ENCODE measurements around the gene GUCD1. TPM values are rescaled to one million over a fixed set of nuclear protein-coding genes. Genes with fewer than 3 reads are reported as not detected.

The GUCD1 gene
- total and polyA plus RNA-seq, 5 donors from 2014 or later: 45.1 to 69.6 (median 56.5) TPM

DNA sequence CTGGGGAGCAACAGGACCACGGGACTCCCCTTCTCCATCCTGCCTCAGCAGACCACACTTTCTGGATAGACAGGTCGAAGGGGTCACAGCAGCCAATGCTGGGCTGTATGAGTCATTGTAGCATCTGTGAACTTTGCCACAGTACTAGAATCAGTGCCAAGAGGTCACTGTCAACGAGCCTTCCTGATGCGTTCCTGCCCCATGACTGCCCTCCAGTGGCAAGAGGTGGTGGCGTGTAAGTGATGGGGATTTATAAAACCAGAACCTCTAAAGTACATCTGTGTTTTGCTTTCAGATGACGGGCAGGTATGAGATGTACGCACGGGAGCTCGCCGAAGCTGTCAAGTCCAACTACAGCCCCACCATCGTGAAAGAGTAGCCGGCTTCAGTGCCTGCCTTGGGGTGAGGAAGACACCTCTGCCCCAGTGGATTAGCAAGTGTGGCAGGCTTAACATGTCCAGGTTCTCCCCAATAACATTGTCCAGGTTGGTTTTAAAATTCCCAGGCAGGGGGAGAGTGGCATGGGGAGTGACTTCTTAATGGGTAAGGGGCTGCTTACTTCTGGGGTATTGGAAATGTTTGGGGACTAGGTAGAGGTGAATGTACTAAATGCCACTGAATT, 29.4 kb downstream of the GUCD1 start:
- Mint-ChIP-seq H3K27me3 (no peaks in the 10 kb centered on the region), H3K36me3 (no peaks in the 10 kb centered on the region), H3K27ac (peak overlapping the region in 1 of 3 donors; percentile 81)

DNA sequence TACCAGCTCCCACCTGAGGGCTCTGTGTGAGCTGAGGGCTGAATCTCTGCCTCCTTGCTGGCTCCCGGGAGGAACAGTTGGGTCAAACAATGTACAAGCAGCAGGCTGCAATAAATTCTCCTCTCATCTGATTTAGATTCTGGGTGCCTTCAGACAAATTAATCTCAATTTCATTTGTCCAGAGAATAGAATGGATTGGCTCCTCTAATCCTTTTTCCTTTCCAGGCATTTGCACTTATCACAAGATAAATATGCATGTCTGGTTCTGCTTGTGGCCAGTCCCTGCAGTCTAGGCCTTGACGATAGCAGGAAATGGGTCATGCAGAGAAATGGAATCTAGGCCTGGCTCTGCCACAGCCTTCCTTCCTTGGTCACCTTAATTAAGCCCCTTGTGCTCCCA, 31.1 kb downstream of the GUCD1 start:
- Mint-ChIP-seq H3K4me3 (no peak overlapping the region), H3K27ac (no peak overlapping the region), H3K4me1 (peaks cover 0 to 13% (median 6%) of the 10 kb centered on the region in 4 donors), H3K36me3 (no peaks in the 10 kb centered on the region), H3K9me3 (no peaks in the 10 kb centered on the region), H3K27me3 (no peaks in the 10 kb centered on the region)
- peaks cover 7% of the 10 kb centered on the region for H3K4me1 ChIP-seq (ENCODE audit: control insufficient read depth, insufficient read depth, low read length, poor library complexity, severe bottlenecking)
- ATAC-seq (ENCODE audit: low read depth in 2 of 2) (no peak), DNase-seq (no peak)
- no peak overlapping the region for H3K4me3 ChIP-seq (ENCODE audit: low read depth, low read length)
- no peak overlapping the region for H3K27ac ChIP-seq (ENCODE audit: insufficient read depth, low read length, poor library complexity, severe bottlenecking)
- no peaks in the 10 kb centered on the region for H3K27me3 ChIP-seq (ENCODE audit: control insufficient read depth, insufficient read depth, low read length)
- H3K36me3 ChIP-seq (ENCODE audit: control insufficient read depth, insufficient read depth, low read length): no peaks in the 10 kb centered on the region
- H3K9me3 ChIP-seq (ENCODE audit: control insufficient read depth in 2 of 2, low read length in 2 of 2): no peaks in the 10 kb centered on the region

More for the DNA sequence above, 29.4 kb downstream of the GUCD1 start:
- Mint-ChIP-seq H3K9me3 (no peaks in the 10 kb centered on the region), H3K4me1 (peaks cover 0 to 13% (median 6%) of the 10 kb centered on the region in 4 donors), H3K4me3 (no peak overlapping the region)
- Histone ChIP-seq H3K4me3 (ENCODE audit: low read depth, low read length) (no peak overlapping the region), H3K4me1 (ENCODE audit: control insufficient read depth, insufficient read depth, low read length, poor library complexity, severe bottlenecking) (peaks cover 7% of the 10 kb centered on the region), H3K27me3 (ENCODE audit: control insufficient read depth, insufficient read depth, low read length) (no peaks in the 10 kb centered on the region), H3K36me3 (ENCODE audit: control insufficient read depth, insufficient read depth, low read length) (no peaks in the 10 kb centered on the region), H3K27ac (ENCODE audit: insufficient read depth, low read length, poor library complexity, severe bottlenecking) (no peak overlapping the region), H3K9me3 (ENCODE audit: control insufficient read depth in 2 of 2, low read length in 2 of 2) (no peaks in the 10 kb centered on the region)
- ATAC-seq (ENCODE audit: low read depth in 2 of 2) (peak; percentile 91 to 95), DNase-seq (peak; percentile 57 to 90 (median 73))

DNA sequence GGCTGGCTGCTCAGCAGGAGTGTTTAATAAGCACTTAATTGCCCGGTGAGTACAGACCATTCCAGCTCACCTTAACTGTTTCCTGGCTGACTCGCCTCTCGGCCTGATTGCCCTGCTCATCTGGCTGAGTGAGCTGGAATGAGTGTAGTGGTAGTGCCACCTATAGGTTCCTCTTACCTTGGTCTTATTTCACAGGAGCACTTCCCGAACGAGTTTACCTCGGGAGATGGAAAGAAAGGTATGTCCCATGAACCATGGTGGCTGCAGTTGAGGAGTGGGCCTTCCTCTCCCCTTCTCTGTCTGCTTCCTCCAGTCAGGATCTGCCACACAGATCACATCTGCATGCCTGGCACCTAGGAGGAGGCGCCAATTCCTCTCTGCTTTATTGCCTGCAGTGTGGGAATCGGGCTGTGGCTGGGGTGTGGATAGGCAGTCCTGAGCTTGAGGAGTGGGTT, 33.1 kb downstream of the GUCD1 start:
- H3K4me3 ChIP-seq (ENCODE audit: low read depth, low read length): no peak overlapping the region
- ATAC-seq (ENCODE audit: low read depth in 2 of 2): no peak
- no peaks in the 10 kb centered on the region for H3K9me3 Mint-ChIP-seq
- H3K4me1 Mint-ChIP-seq: peaks cover 0 to 13% (median 6%) of the 10 kb centered on the region in 4 donors
- H3K27ac Mint-ChIP-seq: no peak overlapping the region
- H3K27me3 Mint-ChIP-seq: no peaks in the 10 kb centered on the region
- H3K27ac ChIP-seq (ENCODE audit: insufficient read depth, low read length, poor library complexity, severe bottlenecking): no peak overlapping the region
- H3K36me3 Mint-ChIP-seq: no peaks in the 10 kb centered on the region
- H3K36me3 ChIP-seq (ENCODE audit: control insufficient read depth, insufficient read depth, low read length): no peaks in the 10 kb centered on the region
- H3K27me3 ChIP-seq (ENCODE audit: control insufficient read depth, insufficient read depth, low read length): no peaks in the 10 kb centered on the region
- H3K9me3 ChIP-seq (ENCODE audit: control insufficient read depth in 2 of 2, low read length in 2 of 2): no peaks in the 10 kb centered on the region
- no peak overlapping the region for H3K4me3 Mint-ChIP-seq
- DNase-seq: peak in 2 of 3 donors; percentile 8 to 68
- peaks cover 7% of the 10 kb centered on the region for H3K4me1 ChIP-seq (ENCODE audit: control insufficient read depth, insufficient read depth, low read length, poor library complexity, severe bottlenecking)

DNA sequence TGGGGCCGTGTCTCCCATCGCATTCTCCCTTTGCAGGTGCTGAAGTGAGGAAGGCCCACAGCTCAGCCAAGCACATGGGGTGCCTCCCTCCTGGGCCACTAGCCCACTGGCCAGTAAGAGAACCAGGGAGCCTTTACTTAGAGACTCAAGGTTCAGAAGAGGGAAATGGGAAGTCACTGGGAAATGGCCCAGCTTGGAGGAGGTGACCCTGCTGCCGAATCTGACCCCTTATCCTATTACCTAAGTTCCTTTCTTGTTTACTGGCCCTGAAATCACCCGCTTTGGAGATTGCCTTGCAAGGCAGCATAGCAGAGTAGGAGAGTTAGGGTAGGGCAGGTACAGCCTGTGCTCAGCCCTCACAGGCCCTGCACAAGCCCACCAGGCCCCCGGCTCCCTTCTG, 35.4 kb downstream of the GUCD1 start:
- Mint-ChIP-seq H3K9me3 (no peaks in the 10 kb centered on the region), H3K36me3 (no peaks in the 10 kb centered on the region), H3K4me1 (peaks cover 0 to 7% (median 3%) of the 10 kb centered on the region in 4 donors), H3K27me3 (no peaks in the 10 kb centered on the region), H3K27ac (no peak overlapping the region), H3K4me3 (no peak overlapping the region)
- Histone ChIP-seq H3K36me3 (ENCODE audit: control insufficient read depth, insufficient read depth, low read length) (no peaks in the 10 kb centered on the region), H3K27me3 (ENCODE audit: control insufficient read depth, insufficient read depth, low read length) (no peaks in the 10 kb centered on the region), H3K4me1 (ENCODE audit: control insufficient read depth, insufficient read depth, low read length, poor library complexity, severe bottlenecking) (no peaks in the 10 kb centered on the region), H3K4me3 (ENCODE audit: low read depth, low read length) (no peak overlapping the region), H3K27ac (ENCODE audit: insufficient read depth, low read length, poor library complexity, severe bottlenecking) (no peak overlapping the region), H3K9me3 (ENCODE audit: control insufficient read depth in 2 of 2, low read length in 2 of 2) (no peaks in the 10 kb centered on the region)
- ATAC-seq (ENCODE audit: low read depth in 2 of 2) (no peak), DNase-seq (no peak)

DNA sequence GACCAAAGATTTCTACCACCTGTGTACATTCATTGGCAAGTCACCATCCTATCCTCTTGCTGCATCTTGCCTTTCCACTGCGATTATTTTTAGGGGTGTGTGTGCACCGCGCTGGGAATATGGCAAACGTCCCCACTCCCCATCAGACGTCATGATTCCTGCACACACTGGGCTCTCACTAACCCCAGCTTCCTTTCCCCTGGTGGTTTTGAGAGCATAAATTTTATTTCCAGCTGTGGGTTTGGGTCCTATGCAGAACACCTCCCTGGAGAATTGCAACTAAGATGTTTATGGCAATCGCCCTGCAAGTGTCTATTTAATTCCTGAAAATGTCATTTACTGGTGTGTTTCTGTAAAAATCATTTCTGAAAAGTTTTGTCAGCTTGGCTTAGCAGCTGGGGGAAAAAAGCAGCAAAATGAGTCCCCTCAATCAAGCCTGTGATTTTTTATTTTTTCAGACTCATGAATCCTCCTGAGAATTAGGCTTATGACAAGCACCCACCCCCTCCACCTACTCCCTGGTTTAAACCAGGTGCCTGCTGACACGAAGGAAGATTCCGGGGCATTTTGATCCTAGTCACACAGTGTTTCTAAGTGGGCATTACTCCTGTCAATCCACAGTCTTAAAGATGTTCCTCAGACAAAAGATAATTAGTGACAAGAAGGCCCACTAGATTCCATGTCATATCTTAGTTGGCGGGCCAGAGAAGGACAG, 36.0 kb downstream of the GUCD1 start:
- Histone ChIP-seq H3K27me3 (ENCODE audit: control insufficient read depth, insufficient read depth, low read length) (no peaks in the 10 kb centered on the region), H3K4me1 (ENCODE audit: control insufficient read depth, insufficient read depth, low read length, poor library complexity, severe bottlenecking) (no peaks in the 10 kb centered on the region), H3K27ac (ENCODE audit: insufficient read depth, low read length, poor library complexity, severe bottlenecking) (no peak overlapping the region), H3K4me3 (ENCODE audit: low read depth, low read length) (no peak overlapping the region), H3K9me3 (ENCODE audit: control insufficient read depth in 2 of 2, low read length in 2 of 2) (no peaks in the 10 kb centered on the region), H3K36me3 (ENCODE audit: control insufficient read depth, insufficient read depth, low read length) (no peaks in the 10 kb centered on the region)
- Mint-ChIP-seq H3K27ac (no peak overlapping the region), H3K9me3 (no peaks in the 10 kb centered on the region), H3K4me3 (no peak overlapping the region), H3K36me3 (no peaks in the 10 kb centered on the region), H3K27me3 (no peaks in the 10 kb centered on the region), H3K4me1 (peaks cover 0 to 7% (median 3%) of the 10 kb centered on the region in 4 donors)
- DNase-seq: no peak
- no peak for ATAC-seq (ENCODE audit: low read depth in 2 of 2)

DNA sequence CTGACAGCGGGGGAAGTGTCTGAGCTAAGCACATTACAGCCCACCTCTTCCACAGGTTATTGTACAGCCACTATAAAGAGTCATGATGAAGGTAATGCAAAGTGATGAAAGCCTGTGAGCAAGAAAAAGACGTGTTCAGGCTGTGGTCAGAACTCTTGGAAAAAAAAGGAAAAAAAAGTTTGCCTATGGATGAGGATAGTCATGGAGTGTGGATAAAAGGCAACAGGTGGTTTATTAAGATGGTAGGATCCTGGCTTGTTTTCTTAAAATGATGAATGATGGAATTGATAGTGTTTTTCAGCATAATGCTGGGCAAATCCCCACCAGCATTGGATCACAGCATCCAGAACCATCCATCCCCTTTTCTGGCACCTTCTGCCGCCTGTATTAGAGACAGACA, 36.7 kb downstream of the GUCD1 start:
- Mint-ChIP-seq H3K4me1 (peaks cover 0 to 7% (median 3%) of the 10 kb centered on the region in 4 donors), H3K4me3 (no peak overlapping the region), H3K27ac (peak overlapping the region in 1 of 3 donors; percentile 38), H3K27me3 (no peaks in the 10 kb centered on the region), H3K36me3 (no peaks in the 10 kb centered on the region), H3K9me3 (no peaks in the 10 kb centered on the region)
- ATAC-seq (ENCODE audit: low read depth in 2 of 2): no peak
- Histone ChIP-seq H3K9me3 (ENCODE audit: control insufficient read depth in 2 of 2, low read length in 2 of 2) (no peaks in the 10 kb centered on the region), H3K4me1 (ENCODE audit: control insufficient read depth, insufficient read depth, low read length, poor library complexity, severe bottlenecking) (no peaks in the 10 kb centered on the region), H3K4me3 (ENCODE audit: low read depth, low read length) (no peak overlapping the region), H3K27me3 (ENCODE audit: control insufficient read depth, insufficient read depth, low read length) (no peaks in the 10 kb centered on the region), H3K36me3 (ENCODE audit: control insufficient read depth, insufficient read depth, low read length) (no peaks in the 10 kb centered on the region), H3K27ac (ENCODE audit: insufficient read depth, low read length, poor library complexity, severe bottlenecking) (no peak overlapping the region)
- no peak for DNase-seq

DNA sequence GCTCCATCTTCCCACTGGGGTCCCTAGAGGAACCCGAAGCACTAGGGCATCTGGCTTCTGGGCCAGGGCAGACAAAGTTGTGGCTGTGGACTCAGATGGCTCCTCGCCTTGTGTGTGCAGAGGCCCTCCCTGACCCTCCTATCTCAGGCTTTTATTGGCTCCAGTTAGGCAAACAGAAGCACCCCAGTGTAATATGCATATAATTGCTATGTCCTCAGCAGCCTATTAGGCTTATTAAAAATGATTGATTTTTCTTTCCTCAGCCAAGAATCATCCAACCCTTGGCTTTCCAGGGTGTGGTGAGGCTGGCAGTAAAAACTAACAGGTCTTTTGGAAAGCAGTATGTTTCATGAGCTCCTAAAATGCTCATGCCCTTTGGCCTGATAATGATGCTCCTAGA, 37.5 kb downstream of the GUCD1 start:
- H3K4me1 Mint-ChIP-seq: peaks cover 0 to 7% (median 3%) of the 10 kb centered on the region in 4 donors
- H3K36me3 Mint-ChIP-seq: no peaks in the 10 kb centered on the region
- H3K27me3 Mint-ChIP-seq: no peaks in the 10 kb centered on the region
- H3K27me3 ChIP-seq (ENCODE audit: control insufficient read depth, insufficient read depth, low read length): no peaks in the 10 kb centered on the region
- H3K36me3 ChIP-seq (ENCODE audit: control insufficient read depth, insufficient read depth, low read length): no peaks in the 10 kb centered on the region
- H3K4me3 Mint-ChIP-seq: no peak overlapping the region
- H3K27ac ChIP-seq (ENCODE audit: insufficient read depth, low read length, poor library complexity, severe bottlenecking): no peak overlapping the region
- DNase-seq (no peak), ATAC-seq (ENCODE audit: low read depth in 2 of 2) (no peak)
- no peak overlapping the region for H3K4me3 ChIP-seq (ENCODE audit: low read depth, low read length)
- H3K27ac Mint-ChIP-seq: no peak overlapping the region
- no peaks in the 10 kb centered on the region for H3K4me1 ChIP-seq (ENCODE audit: control insufficient read depth, insufficient read depth, low read length, poor library complexity, severe bottlenecking)
- H3K9me3 ChIP-seq (ENCODE audit: control insufficient read depth in 2 of 2, low read length in 2 of 2): no peaks in the 10 kb centered on the region
- no peaks in the 10 kb centered on the region for H3K9me3 Mint-ChIP-seq
